Adipocyte (in vitro differentiated cells): Measurements from ENCODE around the gene RFTN1.

Experiments
- DNase-seq: peaks from one replicate; pipeline ENCODE4 v3.0.0-alpha.2; 2015; ENCODE audit warnings: low read depth
- H3K27me3 ChIP-seq: replicated peaks from 2 replicates; pipeline ENCODE4 v1.7.0; 2013; ENCODE audit warnings: mild to moderate bottlenecking, low read length, moderate library complexity; ENCODE audit not compliant: control insufficient read depth, insufficient read depth
- H3K36me3 ChIP-seq: 2 replicates; pipeline ENCODE4 v1.7.0; 2013; ENCODE audit warnings: low read length, mild to moderate bottlenecking, moderate library complexity; ENCODE audit not compliant: control insufficient read depth, insufficient read depth, severe bottlenecking
- H3K4me1 ChIP-seq: 2 replicates; pipeline ENCODE4 v1.7.0; 2013; ENCODE audit warnings: mild to moderate bottlenecking, low read length, moderate library complexity; ENCODE audit not compliant: control insufficient read depth, insufficient read depth
- H3K4me3 ChIP-seq: 2 replicates; pipeline ENCODE4 v1.7.0; 2013; ENCODE audit warnings: mild to moderate bottlenecking, low read length, moderate library complexity
- H3K9ac ChIP-seq: 2 replicates; pipeline ENCODE4 v1.7.0; 2013; ENCODE audit warnings: mild to moderate bottlenecking, low read length, moderate library complexity
- H3K9me3 ChIP-seq: 2 replicates; pipeline ENCODE4 v1.7.0; 2013; ENCODE audit warnings: mild to moderate bottlenecking, low read length, moderate library complexity; ENCODE audit not compliant: control insufficient read depth

The RFTN1 gene

DNA sequence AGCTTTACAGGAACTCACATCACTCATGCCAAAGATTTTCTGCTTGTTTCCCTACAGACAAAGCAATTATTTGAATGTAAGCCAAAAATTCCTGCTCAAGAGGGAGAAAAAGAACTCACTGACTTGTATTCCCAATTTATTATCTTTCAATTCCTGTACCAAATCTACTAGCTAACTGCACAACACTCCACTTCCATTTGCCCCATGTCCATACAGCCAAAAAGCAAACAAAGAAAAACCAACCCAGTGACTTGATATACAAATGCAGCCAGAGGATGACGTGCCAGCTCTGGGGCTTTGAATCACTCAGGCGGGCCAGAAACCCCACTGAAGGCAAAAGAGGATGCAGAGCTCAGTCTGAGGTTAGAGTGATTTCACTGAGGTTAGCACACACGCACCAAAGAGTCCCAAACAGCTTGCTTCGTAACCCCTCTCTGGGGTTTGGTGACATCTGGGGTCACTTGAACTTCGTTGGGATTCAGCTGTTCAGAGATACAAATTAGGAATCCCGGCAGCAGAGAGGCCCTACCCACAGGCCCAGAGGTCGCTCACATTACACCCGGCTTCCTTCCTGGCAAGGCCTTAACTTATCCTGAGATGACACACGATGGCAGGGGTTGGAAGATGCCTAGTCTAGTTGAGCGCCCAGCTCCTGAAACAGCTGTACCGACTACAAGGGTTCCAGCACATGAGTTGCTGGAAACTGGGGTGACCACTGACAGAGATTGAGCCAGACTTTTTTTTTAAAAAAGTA, 1.6 kb downstream of the RFTN1 start:
- peak; percentile 57 for DNase-seq
- H3K36me3 ChIP-seq = no peaks in the 10 kb centered on the region
- H3K9ac ChIP-seq = peak overlapping the region; percentile 93
- peaks cover 62% of the 10 kb centered on the region for H3K4me1 ChIP-seq
- no peaks in the 10 kb centered on the region for H3K9me3 ChIP-seq
- peak overlapping the region; percentile 94 for H3K4me3 ChIP-seq
- H3K27me3 ChIP-seq = no peaks in the 10 kb centered on the region

- DNase-seq = no peak
- Histone ChIP-seq H3K9ac (peak overlapping the region; percentile 93), H3K4me3 (peak overlapping the region; percentile 94), H3K4me1 (peaks cover 57% of the 10 kb centered on the region), H3K36me3 (no peaks in the 10 kb centered on the region), H3K27me3 (no peaks in the 10 kb centered on the region), H3K9me3 (no peaks in the 10 kb centered on the region)
These were observed 2.7 kb downstream of the RFTN1 start for GRCh38 chr3:16510620-16511319.

GRCh38 chr3:16509721-16510619, 3.5 kb downstream of the RFTN1 start:
- no peaks in the 10 kb centered on the region for H3K27me3 ChIP-seq

DNA sequence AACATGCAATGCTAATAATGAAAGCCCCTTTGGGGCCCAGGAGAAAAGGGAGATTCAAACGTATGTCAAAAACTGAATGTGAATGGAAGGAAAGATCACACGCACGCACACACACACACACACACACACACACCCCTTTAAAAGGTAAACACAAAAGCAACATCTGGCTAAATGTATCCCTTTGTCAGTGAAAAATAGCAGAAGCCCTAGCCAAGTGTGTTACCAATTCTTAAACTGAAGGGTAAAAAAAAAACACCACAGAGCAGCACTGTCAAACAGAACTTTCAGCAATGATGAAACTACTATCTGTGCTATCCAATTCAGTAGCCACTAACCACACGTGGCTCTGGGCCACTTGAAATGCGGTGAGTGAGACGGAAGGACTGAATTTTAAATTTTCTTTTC, 4.9 kb downstream of the RFTN1 start:
- H3K36me3 ChIP-seq = peaks cover 5% of the 10 kb centered on the region
- no peaks in the 10 kb centered on the region for H3K9me3 ChIP-seq
- no peak overlapping the region for H3K9ac ChIP-seq
- peaks cover 53% of the 10 kb centered on the region for H3K4me1 ChIP-seq
- DNase-seq = no peak
- H3K4me3 ChIP-seq = no peak overlapping the region
- no peaks in the 10 kb centered on the region for H3K27me3 ChIP-seq

More at GRCh38 chr3:16509721-16510619, 3.5 kb downstream of the RFTN1 start:
- Histone ChIP-seq H3K9me3 (no peaks in the 10 kb centered on the region), H3K4me1 (peaks cover 57% of the 10 kb centered on the region), H3K9ac (no peak overlapping the region), H3K36me3 (peaks cover 5% of the 10 kb centered on the region), H3K4me3 (peak overlapping the region; percentile 94)
- no peak for DNase-seq

DNA sequence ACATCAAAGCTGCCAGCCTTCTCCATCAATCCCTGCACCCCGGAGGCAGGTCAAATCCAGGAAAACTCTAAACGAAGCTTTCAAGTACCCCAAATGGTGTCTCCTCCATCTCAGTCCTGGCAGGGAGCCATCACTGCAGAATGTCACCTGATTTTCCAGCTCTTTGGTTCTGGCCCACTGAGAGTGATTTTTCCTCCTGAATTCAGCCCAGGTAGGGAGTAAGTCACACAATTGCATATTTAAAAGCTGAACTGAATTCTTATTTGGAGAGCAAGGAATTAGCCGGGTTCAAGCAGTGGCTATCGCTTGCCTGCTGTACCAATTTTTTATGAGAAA, 5.3 kb downstream of the RFTN1 start:
- no peaks in the 10 kb centered on the region for H3K27me3 ChIP-seq
- peaks cover 53% of the 10 kb centered on the region for H3K4me1 ChIP-seq
- H3K36me3 ChIP-seq = peaks cover 5% of the 10 kb centered on the region
- H3K4me3 ChIP-seq = no peak overlapping the region
- no peaks in the 10 kb centered on the region for H3K9me3 ChIP-seq
- H3K9ac ChIP-seq = no peak overlapping the region
- DNase-seq = no peak

GRCh38 chr3:16507578-16508242, 5.8 kb downstream of the RFTN1 start:
- Histone ChIP-seq H3K27me3 (no peaks in the 10 kb centered on the region), H3K4me3 (no peak overlapping the region), H3K4me1 (peaks cover 53% of the 10 kb centered on the region)

GRCh38 chr3:16506884-16507577, 6.5 kb downstream of the RFTN1 start:
- Histone ChIP-seq H3K27me3 (no peaks in the 10 kb centered on the region), H3K4me3 (no peak overlapping the region), H3K9ac (no peak overlapping the region), H3K9me3 (no peaks in the 10 kb centered on the region), H3K36me3 (peaks cover 5% of the 10 kb centered on the region), H3K4me1 (peaks cover 52% of the 10 kb centered on the region)
- DNase-seq = no peak

More at GRCh38 chr3:16507578-16508242, 5.8 kb downstream of the RFTN1 start:
- Histone ChIP-seq H3K9me3 (no peaks in the 10 kb centered on the region), H3K9ac (no peak overlapping the region), H3K36me3 (peaks cover 5% of the 10 kb centered on the region)
- no peak for DNase-seq

DNA sequence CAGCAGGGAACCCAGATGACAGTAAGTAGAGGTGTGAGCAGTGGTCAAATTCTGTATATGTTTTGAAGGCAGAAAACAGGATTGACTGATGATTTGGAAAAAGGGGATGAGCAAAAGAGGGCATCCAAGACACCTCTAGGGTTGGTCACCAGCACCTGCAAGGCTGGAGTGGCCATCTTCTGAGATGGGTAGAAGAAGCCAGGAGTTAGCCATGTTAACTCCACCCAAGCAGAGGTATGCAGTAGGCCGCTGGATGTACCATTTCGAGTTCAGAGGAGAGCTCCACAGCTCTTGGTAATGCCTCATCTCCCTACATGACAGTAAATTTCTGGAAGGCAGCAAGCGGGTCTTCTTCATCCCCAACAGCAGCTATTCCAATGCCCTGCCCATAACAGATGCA, 7.0 kb downstream of the RFTN1 start:
- Histone ChIP-seq H3K4me1 (peaks cover 47% of the 10 kb centered on the region), H3K27me3 (no peaks in the 10 kb centered on the region), H3K4me3 (no peak overlapping the region), H3K36me3 (peaks cover 5% of the 10 kb centered on the region), H3K9ac (no peak overlapping the region), H3K9me3 (no peaks in the 10 kb centered on the region)
- DNase-seq = no peak

- Histone ChIP-seq H3K36me3 (peaks cover 11% of the 10 kb centered on the region), H3K4me3 (no peak overlapping the region), H3K9me3 (no peaks in the 10 kb centered on the region), H3K9ac (no peak overlapping the region), H3K27me3 (no peaks in the 10 kb centered on the region), H3K4me1 (peaks cover 29% of the 10 kb centered on the region)
- no peak for DNase-seq
These were observed 8.8 kb downstream of the RFTN1 start for GRCh38 chr3:16504692-16505091.

- Histone ChIP-seq H3K4me3 (no peak overlapping the region), H3K9ac (no peak overlapping the region), H3K9me3 (no peaks in the 10 kb centered on the region), H3K36me3 (peaks cover 11% of the 10 kb centered on the region), H3K4me1 (peaks cover 25% of the 10 kb centered on the region), H3K27me3 (no peaks in the 10 kb centered on the region)
- no peak for DNase-seq
These were observed 9.3 kb downstream of the RFTN1 start for GRCh38 chr3:16504242-16504641.
